ENCODE results near the gene PUS7.
"Not testable (repeated sequence)": the region's sequence is repeated elsewhere in the genome, so short reads cannot be mapped to it uniquely, and the experiment has no call there.

Gene PUS7, protein sequence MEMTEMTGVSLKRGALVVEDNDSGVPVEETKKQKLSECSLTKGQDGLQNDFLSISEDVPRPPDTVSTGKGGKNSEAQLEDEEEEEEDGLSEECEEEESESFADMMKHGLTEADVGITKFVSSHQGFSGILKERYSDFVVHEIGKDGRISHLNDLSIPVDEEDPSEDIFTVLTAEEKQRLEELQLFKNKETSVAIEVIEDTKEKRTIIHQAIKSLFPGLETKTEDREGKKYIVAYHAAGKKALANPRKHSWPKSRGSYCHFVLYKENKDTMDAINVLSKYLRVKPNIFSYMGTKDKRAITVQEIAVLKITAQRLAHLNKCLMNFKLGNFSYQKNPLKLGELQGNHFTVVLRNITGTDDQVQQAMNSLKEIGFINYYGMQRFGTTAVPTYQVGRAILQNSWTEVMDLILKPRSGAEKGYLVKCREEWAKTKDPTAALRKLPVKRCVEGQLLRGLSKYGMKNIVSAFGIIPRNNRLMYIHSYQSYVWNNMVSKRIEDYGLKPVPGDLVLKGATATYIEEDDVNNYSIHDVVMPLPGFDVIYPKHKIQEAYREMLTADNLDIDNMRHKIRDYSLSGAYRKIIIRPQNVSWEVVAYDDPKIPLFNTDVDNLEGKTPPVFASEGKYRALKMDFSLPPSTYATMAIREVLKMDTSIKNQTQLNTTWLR

DNA sequence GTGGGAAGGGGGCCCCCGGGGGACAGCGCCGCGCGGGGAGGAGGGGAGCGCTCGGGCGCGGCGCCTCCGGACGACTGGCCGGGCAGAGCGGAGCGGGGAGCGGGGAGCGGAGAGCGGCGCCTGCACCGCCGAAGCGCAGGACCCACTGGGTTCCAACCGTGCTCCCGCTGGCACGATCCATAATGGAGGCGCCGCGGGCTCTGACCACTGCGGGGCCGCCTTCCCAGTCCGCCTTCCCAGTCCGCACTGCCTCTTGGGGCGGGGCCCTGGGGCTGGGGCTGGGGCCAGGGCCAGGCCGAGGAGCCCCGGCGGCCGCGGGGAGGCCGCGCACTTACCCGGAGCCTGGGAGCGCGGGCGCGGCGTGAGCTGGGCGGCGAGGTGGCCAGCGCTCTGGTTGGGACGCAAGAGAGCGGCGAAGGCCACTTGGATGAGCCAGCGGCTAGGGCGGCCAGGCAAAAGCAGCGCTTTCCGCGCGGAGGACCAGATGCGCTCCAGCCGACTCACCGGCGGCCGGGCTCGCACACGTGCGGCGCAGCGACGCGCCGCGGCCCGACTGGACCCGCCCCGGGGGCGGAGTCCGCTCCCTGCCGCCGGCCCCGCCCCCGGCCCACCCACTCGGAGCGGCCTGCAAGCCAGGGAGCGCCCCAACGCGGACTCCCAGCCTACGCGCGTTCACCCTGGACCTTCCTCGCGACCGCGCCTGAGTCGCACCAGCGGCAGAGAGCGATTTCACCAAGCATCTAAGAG, at the start of gene PUS7:
PUS7 (minus strand) TSS at position 555 of the 747 bp plus-strand sequence. CDS start 13,759 bp downstream, outside the sequence.
- DNase-seq (ENCODE audit: low spot score): peak; percentile 90

DNA sequence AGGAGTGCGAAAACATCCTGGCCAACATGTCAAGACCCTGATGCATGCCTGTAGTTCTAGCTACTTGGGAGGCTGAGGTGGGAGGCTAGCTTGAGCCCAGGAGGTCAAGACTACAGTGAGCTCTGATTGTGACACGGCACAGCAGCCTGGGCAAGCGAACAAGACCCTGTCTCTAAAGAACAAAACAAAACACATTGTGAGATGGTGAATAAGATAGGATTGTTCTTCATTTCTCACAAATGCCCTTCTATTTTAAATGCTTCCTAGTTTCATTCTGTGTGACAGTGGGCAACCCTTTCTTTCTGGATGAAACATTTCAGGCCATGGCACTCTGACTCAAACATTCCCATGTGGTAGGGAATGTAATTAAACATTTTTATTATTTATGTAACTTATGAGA, 45.8 kb upstream of the PUS7 start:
- no peak for DNase-seq (ENCODE audit: low spot score)

- DNase-seq (ENCODE audit: low spot score): no peak
These were observed 45.0 kb upstream of the PUS7 start for GRCh38 chr7:105567024-105567423.

DNA sequence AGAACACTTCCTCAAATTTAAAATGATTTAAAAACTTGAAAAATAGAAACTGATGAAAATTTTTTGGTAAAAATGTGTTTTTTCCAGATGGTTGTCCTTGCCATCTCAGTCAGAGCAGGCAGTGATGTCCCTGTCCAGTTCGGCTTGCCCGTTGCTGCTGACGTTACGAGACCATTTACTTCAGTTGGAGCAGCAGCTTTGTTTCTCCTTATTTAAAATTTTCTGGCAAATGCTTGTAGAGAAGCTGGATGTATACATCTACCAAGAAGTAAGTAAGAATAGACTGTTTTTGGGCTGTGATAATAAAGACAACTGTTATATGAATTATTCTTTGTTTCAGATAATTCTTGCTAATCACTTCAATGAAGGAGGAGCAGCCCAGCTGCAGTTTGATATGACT, 43.1 kb upstream of the PUS7 start:
- DNase-seq (ENCODE audit: low spot score): no peak

GRCh38 chr7:105559926-105560325, 37.9 kb upstream of the PUS7 start:
- DNase-seq (ENCODE audit: low spot score): no peak

- no peak for DNase-seq (ENCODE audit: low spot score)
These were observed 16.3 kb upstream of the PUS7 start for GRCh38 chr7:105538339-105538738.

DNA sequence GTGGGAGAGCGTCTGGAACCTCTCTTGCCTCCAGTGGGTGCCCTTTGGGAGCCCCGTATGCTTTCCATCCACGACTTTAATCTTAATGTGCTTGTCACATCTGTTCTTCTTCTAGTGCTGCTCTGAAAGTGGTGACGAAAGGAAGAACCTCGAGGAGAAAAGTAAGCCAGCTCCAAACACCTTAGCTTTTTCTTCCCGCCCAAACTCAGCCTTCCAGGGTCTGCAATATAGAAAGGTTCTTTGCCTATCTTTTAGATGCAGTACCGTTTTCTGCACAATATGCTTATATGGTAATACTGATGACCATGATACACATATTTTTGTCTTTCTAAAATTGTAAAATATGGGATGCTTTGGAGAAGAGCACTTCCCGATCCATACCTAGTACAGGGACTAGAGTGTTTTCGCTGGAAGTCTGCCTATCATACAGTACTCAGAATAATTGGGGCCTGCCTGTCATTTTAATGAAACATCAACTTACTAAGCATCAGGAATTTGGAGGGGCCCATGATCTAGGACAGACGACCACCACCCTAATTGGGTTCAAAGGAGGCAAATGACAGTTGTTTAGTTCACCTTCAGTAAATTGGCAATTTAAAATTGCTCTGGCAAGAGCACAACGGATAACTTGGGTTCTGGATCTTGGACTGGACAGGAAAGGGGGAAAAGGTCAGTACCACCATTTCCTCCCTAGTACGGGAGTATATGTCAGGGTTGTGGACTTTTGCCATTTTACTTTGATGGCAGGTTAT, 10.8 kb upstream of the PUS7 start:
- no peak for DNase-seq (ENCODE audit: low spot score)

GRCh38 chr7:105531792-105532671, 10.0 kb upstream of the PUS7 start, which contains the start of gene RINT1:
Gene RINT1, plus strand, starts transcription at chr7:105532201. Its CDS starts 115 bp downstream, at chr7:105532316.
- DNase-seq (ENCODE audit: low spot score): peak; percentile 74

GRCh38 chr7:105530546-105530945, 8.5 kb upstream of the PUS7 start:
- DNase-seq (ENCODE audit: low spot score): no peak

- DNase-seq (ENCODE audit: low spot score): no peak
These were observed 8.1 kb upstream of the PUS7 start for GRCh38 chr7:105530126-105530525.

GRCh38 chr7:105527737-105528136, 5.7 kb upstream of the PUS7 start:
- DNase-seq (ENCODE audit: low spot score): not testable (repeated sequence)

DNA sequence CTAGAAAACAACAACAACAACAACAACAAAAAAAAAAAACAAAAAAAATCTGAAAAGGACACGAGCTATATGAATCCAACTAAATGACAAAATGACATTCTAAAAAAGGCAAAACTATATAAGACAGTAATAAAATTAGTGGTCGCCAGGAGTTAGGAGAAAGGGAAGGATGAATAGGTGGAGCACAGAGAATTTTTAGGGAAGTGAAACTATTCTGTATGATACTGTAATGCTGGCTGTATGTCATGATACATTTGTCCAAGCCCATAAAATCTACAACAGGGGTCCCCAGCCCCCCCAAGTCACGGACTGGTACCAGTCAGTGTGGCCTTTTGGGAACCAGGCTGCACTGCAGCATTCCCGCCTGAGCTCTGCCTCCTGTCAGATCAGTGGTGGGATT, 2.8 kb upstream of the PUS7 start:
- no peak for DNase-seq (ENCODE audit: low spot score)

GRCh38 chr7:105524423-105524822, 2.4 kb upstream of the PUS7 start:
- DNase-seq (ENCODE audit: low spot score): not testable (repeated sequence)

GRCh38 chr7:105521027-105521716, 899 bp downstream of the PUS7 start:
- peak; percentile 61 for DNase-seq (ENCODE audit: low spot score)

- DNase-seq (ENCODE audit: low spot score): not testable (repeated sequence)
These were observed 1.5 kb downstream of the PUS7 start for GRCh38 chr7:105520620-105521019.

DNA sequence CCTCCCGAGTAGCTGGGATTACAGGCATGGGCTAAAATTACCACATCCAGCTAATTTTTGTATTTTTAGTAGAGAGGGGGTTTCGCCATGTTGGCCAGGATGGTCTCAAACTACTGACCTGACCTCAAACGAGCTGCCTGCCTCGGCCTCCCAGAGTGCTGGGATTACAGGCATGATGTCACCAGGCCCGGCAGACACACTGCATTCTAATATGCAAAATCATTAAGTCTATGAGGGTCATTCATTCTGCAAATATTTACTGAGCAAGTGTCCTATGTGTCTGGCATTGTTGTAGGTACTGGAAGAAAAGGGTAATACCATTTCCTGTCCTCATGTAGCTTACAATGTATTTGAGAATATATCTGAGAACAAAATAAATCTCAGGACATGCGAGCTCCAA, 2.7 kb downstream of the PUS7 start:
- no peak for DNase-seq (ENCODE audit: low spot score)

DNA sequence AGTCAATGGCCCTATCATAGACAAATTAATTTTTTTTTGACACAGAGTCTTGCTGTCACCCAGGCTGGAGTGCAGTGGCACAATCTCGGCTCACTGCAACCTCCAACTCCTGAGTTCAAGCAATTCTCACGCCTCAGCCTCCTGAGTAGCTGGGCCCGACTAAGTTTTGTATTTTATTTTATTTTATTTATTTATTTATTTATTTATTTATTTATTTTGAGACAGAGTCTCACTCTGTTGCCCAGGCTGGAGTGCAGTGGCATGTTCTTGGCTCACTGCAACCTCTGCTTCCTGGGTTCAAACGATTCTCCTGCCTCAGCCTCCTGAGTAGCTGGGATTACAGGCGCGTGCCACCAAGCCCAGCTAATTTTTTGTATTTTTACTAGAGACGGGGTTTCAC, 6.5 kb downstream of the PUS7 start:
- DNase-seq (ENCODE audit: low spot score): not testable (repeated sequence)

- DNase-seq (ENCODE audit: low spot score): no peak
These were observed 9.0 kb downstream of the PUS7 start for GRCh38 chr7:105512926-105513526.

DNA sequence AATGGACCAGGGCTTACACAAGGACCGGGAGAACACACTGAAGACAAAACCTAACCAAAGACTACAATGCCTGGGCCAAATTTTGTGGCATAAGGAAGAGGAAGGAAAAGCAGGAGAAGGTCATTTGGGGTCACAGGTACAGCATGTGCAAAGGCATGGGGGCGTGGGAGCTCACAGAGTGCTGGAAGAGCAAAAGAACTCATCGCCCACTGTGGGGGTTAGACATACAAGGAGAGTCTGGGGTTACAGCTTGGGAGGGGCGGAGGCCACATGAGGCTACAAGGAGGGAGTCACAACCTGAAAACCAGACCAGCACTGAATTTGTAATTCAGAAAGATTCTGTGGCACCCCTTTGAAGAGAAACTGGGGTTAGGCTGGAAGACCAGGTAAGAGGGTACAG, 9.7 kb downstream of the PUS7 start:
- DNase-seq (ENCODE audit: low spot score): no peak

DNA sequence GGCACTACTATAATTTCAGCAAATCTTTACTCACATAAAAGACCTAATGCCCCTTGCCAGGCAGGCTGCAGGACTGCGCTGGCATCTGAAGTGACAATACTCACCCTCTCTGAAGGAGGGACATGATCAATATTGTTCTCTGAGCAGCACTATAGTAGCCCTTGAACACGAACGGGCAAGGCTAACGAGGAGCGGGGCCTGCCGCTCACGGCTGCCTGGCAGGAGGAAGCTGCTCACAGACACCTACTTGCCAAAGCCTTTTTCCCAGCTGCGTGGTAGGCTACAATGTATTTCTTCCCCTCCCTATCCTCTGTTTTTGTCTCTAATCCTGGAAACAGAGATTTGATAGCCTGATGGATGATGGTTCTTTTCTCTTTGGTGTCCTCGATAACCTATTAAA, 19.9 kb downstream of the PUS7 start:
- no peak for DNase-seq (ENCODE audit: low spot score)

Measured in HuH-7 (cell line).